EL (cell line): ENCODE results near the gene PHACTR3.

Experiments used
- DNase-seq: peaks from one replicate; pipeline ENCODE4 v3.0.0-alpha.2; 2016

PHACTR3 gene

DNA sequence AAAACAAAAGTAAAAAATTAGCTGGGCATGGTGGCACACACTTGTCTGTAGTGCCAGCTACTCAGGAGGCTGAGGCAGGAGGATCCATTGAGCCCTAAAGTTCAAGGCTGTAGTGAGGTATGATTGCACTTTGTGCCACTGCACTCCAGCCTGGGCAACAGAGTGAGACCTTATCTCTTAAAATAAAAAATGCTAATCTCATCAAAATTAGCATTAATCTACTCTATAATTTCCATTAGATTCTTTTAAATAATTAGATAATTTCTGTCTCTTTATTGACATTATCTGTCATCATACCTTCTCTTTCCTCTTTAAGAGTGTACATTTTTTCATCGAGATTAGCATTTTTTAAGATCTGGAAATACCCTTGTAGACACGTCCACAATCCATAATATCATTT is 48.0 kb downstream of the PHACTR3 start:
- no peak for DNase-seq

DNA sequence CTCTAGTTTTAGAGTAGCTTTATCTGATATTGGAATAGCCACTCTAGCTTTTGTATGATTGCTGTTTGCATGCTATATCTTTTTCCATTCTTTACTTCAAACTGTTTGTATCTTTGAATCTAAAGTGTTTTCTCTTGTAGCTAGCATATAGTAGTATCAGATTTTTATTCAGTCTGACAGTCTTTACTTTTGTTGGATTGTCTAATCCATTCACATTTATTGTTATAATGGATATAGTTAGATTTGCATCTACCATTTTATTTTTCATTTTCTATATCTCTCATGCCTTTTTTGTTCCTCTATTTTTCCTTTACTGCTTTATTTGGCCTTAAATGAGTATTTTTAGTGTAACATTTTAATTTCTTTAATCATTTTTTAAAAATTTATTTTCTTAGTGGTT is 52.1 kb downstream of the PHACTR3 start:
- no peak for DNase-seq

DNA sequence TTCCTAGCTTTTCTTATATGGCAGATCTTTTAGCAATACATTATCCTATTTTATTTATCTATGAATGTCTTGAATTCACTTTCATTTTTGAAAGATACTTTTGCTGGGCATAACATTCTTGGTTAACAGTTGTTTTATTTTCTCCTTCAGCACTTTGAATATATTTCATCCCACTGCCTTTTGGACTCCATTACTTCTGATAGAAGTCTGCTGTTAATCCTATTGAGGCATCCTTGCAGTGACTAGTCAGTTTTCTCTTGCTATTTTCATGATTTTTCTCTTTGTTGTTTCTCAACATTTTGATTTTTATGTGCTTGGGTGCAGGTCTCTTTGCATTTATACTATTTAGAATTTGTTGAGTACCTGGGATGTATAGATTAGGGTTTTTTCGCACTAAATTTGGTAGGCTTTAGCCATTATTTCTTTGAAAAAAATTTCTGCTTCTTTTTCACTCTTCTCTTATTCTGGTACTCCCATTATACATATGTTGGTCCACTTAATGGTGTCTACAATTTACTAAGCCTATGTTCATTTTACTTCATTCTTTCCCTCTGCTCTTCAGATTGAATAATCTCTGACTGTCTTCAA is 53.2 kb downstream of the PHACTR3 start:
- no peak for DNase-seq

DNA sequence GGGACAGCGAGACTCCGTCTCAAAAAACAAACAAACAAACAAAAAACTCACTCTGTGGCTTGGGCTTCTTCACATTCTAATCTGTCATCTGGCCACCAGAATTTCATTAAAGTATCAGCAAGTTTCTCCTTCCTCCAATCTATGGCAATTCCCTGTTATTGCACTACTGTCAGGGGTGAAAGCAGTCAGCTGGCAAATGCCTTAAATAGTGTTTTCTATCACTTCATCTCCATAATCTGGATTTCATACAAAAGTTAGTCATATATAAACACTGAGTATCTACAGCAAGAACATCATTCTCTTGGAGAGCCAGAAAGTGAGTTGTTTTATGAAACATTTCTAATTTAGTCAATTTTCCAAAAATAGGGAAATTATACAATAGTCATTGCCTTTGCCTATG is 56.1 kb downstream of the PHACTR3 start:
- no peak for DNase-seq

DNA sequence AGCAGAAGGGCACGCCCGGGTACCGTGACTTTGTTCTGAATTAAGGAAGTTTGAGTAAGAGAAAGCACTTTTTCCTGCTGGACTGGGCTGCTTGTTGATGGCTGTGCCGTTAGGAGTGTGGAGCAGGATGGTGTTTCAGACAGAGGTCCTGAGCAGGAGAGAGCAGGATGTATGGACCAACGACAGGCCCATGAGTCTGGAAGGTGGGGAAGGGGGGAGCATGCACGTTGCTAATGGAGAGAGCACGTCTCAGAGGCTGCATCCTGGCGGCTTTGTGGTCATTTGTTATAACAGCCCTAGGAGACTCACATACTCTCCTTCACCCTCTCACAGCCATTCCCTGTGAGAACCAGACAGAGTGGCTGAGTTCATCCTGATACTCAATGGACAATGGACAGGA is 56.8 kb downstream of the PHACTR3 start:
- DNase-seq = no peak

DNA sequence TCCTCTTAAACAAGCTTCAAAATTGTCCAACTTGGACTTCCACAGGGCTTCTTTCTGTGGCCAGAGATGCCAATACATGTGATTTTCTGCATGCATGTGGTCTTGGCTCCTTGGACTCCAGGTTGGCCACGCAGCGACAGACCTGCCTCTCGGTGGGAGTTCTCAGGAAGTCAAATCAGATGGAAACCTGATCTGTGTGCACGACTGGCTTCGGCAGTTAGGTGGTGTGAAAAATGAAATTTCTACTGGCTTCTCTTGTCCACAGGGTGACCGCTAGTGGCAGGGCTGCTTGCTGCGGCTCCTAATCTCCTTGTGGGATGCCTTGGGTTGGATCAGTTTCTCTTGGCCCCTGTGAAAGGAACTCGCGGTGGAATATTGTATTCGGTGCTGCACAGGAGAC is 57.3 kb downstream of the PHACTR3 start:
- DNase-seq = no peak

DNA sequence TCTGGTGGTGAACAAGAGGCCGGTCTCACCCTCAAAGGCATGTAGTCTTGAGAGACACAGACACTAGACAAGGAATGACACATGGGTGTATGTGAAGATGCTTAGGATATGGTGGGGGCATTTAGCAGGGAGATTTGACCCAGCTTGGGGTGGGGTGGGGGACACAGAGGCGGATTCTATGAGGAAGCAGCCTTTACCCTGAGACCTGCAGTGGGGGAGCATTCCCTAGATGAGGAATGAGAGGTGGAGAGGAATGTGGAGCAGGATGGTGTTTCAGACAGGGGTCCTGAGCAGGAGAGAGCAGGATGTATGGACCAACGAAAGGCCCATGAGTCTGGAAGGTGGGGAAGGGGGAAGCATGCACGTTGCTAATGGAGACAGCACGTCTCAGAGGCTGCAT is 57.8 kb downstream of the PHACTR3 start:
- DNase-seq = no peak

DNA sequence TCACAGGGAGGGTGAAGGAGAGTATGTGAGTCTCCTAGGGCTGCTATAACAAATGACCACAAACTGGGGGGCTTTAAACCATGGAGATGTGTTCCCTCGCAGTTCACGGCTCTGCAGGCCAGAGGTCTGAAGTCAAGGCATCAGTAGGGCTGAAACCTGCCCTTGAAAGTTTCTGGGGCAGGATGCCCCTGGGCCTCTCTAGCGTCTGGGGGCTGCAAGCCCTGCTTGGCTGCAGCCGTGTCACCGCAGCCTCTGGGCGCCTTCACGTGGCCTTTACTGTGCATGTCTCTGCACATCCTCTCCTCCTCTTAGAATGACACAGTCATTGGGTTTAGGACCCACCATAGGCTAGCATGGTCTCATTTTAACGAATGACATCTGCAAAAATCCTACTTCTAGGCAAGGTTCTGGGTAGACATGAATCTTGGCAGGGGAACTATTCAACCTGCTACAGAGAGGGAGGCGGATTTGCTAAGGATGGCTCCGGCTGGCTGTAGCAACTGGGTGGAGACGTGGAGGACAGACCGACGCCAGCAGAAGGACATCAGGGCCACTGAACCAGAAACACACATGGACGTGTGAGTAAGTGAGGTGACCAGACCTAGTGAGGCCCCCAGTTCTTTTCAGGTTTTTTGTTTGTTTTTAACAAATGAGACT is 58.6 kb downstream of the PHACTR3 start:
- no peak for DNase-seq

DNA sequence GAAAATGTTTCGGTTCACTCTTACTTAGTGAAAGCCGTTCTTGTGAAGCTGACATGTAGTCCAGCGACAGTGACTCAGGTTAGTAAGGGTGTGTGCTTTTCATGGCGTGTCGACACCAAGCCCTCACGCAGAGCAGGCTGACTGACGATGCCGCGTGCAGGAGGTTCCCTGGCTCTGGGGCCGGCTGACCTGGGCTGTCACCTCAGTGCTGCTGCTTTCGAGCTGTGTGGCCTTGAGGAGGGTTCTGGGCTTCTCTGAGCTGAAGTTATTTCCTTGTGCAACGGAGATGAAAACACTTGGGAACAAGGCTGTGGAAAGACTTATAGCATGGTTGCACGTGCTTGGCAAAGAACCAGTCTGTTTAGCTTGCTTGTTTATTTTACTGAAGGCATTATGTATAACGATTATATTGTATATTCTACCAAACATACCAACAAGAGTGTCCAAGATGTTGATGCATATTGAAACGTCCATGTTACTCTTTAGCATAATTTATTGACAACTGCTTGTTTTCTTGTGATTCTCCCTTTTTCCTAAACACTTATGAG is 59.2 kb downstream of the PHACTR3 start:
- DNase-seq = no peak

DNA sequence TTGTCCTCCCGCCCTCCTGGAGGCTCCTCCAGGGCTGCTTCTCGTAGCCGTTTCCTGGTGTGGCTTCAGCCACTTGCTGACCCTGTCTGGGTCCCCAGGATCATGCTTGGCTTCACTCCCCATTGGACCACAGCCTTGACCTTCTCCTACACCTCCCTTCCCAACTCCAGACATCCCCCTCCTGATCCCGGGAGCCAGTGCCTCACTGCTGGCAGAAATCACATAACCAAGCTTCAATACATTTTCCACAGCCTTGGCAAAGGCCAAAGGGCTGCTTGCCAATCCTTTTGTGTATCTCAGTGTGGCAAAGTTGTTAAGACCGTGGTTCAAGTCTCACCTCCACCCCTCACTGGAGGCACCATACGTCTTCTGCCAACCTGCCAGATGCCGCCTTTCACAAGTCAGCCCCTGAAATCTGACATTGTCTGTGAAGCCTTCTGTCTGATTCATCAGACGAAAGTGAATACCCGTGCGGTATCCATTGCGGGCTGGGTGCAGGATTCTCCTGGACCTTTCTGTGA is 60.1 kb downstream of the PHACTR3 start:
- DNase-seq = no peak

DNA sequence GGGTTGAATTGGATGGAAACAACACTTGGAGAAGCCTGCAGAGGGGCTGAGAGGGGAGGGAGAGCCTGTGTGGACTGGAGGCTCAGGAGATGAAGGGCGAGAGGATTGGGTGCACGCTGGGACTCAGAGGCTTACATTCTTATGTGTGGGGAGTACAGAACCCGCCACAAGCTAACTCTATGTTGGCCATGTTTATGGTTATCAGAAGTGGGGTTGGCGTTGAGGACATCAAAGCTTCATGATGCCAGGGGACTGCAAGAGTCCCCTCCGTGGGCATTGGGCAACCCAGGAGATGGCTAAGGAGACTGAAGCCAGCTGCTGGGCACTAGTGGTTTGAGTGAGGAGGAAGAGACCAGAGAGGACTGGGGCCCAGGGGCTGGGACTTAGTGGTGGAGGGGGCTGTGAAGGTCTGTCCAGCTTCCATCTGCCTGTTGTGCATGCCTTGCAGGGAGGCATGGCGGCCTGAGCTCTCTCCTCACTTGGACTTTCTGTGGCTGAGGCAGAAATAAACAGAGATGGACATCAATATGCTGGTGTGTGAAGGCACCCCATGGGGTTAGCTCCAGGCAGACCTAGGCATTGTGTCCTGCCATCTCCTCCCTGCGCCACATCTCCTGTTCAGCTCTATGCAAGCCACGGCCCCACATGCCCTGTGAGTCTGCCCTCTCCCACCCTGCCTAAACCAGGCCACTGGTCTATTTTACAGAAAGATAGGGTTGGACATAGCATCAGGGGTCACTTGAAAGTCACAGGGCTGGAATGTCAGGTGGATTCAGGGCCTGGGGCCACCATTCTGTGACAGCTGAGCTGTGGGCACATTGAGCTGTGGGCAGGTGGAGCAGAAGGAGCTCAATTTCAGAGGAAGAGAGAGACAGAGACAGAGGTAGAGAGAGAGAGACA is 61.6 kb downstream of the PHACTR3 start:
- DNase-seq = no peak

DNA sequence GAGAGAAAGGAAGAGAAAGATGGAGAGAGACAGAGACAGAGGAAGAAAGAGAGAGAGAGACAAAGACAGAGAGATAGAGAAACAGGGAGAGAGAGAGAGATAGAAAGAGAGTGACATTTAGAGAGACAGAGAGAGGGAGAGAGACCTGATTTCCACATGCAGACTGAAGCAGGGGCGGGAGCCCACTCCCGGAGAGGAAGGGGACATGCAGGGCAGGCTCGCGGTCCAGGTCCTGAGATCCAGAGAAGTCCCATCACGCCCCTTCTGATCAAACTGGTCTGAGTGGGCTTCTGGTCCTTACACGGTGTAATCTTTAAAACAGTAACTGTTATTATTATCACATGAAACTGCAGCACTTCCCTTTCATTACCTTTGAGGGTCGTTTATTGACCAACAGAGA is 62.2 kb downstream of the PHACTR3 start:
- no peak for DNase-seq

DNA sequence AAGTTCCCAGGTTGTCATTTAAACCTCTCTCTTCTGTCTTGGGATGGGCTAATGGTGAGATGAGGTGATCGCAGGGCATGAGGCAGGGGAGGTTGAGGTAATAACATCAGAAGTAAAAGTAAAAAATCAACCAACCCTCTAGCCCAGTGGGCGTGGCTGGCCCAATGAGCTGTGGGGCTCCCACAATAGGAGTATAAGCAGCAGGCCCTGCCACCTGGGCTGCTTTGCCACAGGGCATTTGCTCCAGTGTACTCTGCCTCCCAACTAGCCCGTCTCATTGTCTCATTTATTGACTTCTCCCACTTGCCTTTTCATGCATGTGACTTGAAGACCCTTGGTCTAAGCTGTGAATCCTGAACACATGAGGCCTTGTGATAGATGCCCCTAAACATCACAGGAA is 62.8 kb downstream of the PHACTR3 start:
- DNase-seq = no peak

DNA sequence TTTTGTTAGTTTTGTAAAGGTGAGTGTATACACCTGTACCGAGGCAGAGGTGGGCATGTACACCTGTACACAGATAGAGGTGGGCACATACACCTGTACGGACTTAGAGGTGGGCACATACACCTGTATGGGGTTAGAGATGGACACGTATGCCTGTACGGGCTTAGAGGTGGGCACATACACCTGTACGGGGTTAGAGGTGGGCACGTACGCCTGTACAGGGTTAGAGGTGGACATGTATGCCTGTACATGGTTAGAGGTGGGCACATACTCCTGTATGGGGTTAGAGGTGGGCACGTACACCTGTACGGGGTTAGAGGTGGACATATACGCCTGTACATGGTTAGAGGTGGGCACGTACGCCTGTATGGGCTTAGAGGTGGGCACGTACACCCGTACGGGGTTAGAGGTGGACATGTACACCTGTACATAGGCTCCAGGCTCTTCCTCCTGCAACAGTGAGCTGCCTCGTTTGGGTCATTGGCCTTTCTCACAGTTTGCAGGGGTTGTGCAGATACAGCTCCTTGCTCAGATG is 63.7 kb downstream of the PHACTR3 start:
- DNase-seq = no peak

DNA sequence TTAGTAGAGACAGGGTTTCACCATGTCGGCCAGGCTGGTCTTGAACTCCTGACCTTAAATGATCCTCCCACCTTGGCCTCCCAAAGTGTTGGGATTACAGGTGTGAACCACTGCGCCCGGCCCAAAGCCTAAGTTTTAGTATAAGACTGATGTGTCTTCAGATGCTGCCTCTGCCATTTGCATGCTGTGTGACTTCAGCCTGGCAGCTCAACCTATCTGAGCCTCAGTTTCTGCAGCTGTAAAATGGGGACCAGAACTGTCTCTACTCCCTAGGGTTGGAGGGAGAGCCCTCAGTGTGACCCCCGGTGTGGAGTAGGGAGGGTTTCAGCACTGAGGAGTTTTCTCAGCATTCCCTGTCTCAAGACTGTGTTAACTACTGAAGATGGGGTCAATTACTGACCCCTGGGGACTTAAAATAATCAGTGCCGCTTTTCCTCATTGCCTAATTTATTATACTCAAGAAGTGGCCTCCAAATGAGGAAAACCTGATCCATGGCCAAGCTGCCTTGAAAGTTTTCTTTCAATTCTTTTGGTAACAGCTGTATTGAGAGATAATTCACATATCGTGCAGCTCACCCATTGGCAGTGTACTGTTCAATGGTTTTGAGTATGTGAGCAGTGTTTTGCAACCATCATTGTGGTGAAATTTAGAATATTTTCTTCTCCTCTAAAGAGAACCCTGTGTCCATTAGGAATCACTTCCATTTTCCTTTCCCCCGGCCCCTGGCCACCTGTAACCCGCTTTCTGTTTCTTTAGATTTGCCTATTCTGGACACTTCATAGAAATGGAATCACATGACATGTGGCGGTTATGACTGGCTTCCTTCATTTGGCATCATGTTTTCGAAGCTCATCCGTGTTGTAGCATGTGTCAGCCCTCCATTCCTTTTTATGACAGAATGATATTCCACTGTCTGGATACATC is 64.8 kb downstream of the PHACTR3 start:
- DNase-seq = no peak

DNA sequence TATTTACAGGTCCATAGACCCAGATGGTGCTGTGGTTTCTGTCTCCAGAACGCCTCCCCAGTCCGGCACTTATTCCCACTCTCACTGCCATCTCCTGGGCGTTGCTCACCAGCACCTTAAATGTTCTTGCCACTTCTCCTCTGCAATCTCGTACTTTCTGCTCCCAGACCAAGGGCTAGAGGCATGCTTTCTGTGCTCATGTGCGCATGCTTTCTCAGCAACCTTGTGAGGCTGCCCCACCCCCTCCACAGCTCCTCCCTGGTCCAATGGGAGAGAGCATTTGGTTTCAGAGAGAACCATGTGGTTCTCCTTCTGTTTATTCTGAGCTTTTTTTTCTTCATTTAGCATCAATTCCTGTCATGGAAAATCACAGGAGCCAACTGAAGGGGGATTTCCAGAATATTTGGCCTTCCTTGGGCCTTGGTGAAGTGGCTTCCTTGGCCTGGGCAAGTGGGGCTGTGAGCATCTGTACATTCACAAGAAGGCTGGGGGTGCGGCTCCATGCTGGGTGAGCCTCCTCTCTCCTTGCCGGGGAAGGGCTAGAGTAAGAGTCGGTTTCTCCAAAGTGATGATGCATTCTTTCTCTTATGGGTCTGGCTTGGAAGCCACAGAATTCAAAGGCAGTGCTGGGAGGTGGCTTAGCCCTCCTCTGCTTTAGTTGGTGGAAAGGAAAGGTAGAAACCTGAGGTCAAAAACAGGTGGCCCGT is 66.6 kb downstream of the PHACTR3 start:
- DNase-seq = no peak

DNA sequence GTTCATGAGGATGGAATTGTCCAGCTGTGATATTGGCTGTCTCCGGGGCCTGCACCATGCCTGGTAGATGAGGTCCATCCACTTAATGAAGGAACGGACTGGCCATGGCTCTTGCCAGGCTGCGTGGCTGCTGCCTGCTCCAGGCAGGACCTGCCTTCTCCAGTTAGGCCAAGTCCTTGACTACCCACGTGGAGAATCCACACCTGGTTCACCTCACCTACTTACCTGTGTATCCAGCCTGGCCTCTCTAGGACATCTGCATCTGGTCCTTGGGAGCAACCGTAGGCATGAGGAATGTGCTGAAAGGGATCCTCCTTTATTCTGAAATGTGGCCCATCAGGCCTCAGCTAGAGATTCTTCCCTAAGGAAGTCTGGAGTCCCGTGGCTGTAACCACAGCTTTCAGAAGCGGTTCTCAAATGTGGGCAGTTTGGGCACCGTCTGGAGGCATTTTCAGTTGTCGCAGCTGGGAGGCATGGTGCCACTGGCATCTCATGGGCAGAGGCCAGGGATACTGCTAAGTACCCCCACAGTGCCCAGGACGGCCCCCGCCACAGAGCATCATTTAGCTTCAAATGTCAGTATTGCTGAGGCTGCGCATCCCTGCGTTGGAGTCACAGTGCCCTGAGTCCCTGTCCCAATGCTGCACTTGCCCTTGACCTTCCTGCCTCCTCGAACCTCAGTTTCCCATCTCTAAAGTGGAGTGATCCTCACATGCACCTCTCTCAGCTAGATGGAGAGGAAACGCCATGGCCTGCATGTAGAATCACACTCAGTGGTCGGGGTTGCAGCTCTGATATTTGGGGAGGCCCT is 67.5 kb downstream of the PHACTR3 start:
- DNase-seq = no peak

DNA sequence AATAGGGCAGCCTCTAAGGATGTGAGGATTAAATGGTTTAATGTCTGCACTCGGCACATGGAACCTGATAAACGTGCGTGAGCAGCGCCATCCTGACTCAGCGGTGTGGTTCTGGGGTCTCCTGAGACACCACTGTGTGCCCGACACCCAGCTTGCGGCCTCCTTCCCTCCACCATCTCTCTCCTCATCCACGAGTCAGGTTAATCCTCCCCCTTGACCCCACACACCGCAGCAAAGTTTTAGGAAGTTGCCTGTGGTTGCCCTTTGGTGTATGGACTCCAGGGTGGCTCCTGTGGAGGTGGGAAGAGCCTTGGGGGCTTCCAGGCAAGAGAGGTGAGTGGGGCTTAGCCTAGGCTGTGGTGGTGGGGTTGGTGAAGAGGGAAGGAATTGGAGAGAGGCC is 68.2 kb downstream of the PHACTR3 start:
- DNase-seq = no peak

DNA sequence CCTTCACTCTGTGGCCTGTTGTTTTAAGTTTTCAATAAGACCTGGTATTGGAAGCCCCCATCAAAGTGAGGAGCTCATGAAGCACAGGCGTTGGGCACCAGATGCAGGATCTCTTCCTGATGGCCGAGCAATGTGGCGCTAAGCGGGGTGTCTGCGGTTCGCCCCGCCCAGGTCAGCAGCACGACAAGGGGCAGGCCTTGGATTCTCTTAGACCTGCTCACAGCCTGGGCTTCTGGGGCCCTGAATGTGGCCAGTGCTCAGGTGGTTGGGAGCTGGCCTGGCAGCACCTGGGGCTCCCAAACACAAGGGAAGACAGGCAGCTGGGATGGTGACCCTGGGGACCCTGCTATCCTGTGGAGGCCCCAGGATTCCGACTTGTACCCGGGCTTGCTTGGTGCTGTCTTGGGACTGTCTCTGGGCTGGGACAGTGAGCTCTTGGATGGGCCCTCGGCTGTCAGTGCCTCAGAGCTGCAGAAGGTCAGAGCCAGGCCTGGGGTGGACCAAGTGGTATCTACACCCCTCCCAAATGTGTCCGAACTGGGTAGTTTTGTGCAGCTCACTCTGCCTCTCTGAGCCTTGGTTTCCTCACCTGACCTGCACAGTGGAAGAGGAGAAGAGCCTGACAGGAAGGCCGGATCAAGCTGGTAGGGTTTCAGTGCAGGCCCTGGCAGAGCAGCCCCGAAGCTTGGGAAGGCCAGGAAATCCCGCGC is 69.1 kb downstream of the PHACTR3 start:
- no peak for DNase-seq

DNA sequence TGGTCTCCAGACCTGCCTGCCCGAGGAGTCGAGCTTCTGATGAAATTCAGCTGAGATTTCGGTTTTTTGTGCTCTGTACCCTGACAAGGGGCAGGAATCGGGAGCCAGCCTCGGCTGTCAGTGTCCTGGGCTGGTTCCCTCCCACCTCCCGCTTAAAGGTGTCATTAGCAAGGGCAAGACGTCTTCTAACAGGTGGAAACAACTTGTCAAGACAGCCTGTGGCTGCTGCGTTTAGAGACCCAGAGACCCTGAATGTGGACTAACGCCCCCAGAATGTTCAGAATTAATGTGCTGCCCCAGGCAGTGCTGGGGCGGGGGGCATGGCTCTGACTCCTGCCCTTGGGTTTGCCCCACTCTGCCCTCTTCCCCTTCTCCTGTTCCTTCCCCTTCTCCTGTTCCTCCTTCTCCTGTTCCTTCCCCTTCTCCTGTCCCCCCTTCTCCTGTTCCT is 69.7 kb downstream of the PHACTR3 start:
- DNase-seq = no peak
